Measurements from ENCODE around the gene MYOCOS. TPM values are rescaled to one million over a fixed set of nuclear protein-coding genes. Genes with fewer than 3 reads are reported as not detected.
"Not testable (repeated sequence)": the region's sequence is repeated elsewhere in the genome, so short reads cannot be mapped to it uniquely, and the experiment has no call there.

The MYOCOS gene
- total RNA-seq, 3 donors from 2014 or later, result 0.13 TPM; not detected in 2

- Mint-ChIP-seq H3K4me3 (no peak overlapping the region), H3K4me1 (ENCODE audit: low read depth) (peaks cover 5% of the 10 kb centered on the region), H3K36me3 (ENCODE audit: insufficient read depth) (no peaks in the 10 kb centered on the region), H3K9me3 (no peaks in the 10 kb centered on the region), H3K27me3 (ENCODE audit: low read depth) (peaks cover 10% of the 10 kb centered on the region)
- DNase-seq (no peak), ATAC-seq (no peak)
Observed at GRCh38 chr1:171641076-171641864, 19.2 kb downstream of the MYOCOS start.

GRCh38 chr1:171642197-171642596 lies 20.2 kb downstream of the MYOCOS start:
- no peak for ATAC-seq
- peaks cover 10% of the 10 kb centered on the region for H3K27me3 Mint-ChIP-seq (ENCODE audit: low read depth)
- no peak for DNase-seq
- H3K36me3 Mint-ChIP-seq (ENCODE audit: insufficient read depth), result no peaks in the 10 kb centered on the region
- H3K4me1 Mint-ChIP-seq (ENCODE audit: low read depth), result peaks cover 5% of the 10 kb centered on the region
- H3K4me3 Mint-ChIP-seq, result no peak overlapping the region
- no peaks in the 10 kb centered on the region for H3K9me3 Mint-ChIP-seq

GRCh38 chr1:171643156-171643555 lies 21.1 kb downstream of the MYOCOS start:
- no peaks in the 10 kb centered on the region for H3K9me3 Mint-ChIP-seq
- ATAC-seq (no peak), DNase-seq (no peak)
- H3K36me3 Mint-ChIP-seq (ENCODE audit: insufficient read depth), result no peaks in the 10 kb centered on the region
- H3K4me3 Mint-ChIP-seq, result no peak overlapping the region
- H3K27me3 Mint-ChIP-seq (ENCODE audit: low read depth), result peaks cover 10% of the 10 kb centered on the region
- H3K4me1 Mint-ChIP-seq (ENCODE audit: low read depth), result peaks cover 5% of the 10 kb centered on the region

GRCh38 chr1:171644805-171645483 lies 22.9 kb downstream of the MYOCOS start:
- Mint-ChIP-seq H3K9me3 (no peaks in the 10 kb centered on the region), H3K4me1 (ENCODE audit: low read depth) (peaks cover 5% of the 10 kb centered on the region), H3K36me3 (ENCODE audit: insufficient read depth) (no peaks in the 10 kb centered on the region), H3K4me3 (no peak overlapping the region), H3K27me3 (ENCODE audit: low read depth) (peaks cover 10% of the 10 kb centered on the region)
- peak; percentile 45 for DNase-seq
- ATAC-seq, result peak; percentile 74 to 81

- DNase-seq (no peak), ATAC-seq (no peak)
- Mint-ChIP-seq H3K4me3 (no peak overlapping the region), H3K36me3 (ENCODE audit: insufficient read depth) (no peaks in the 10 kb centered on the region), H3K4me1 (ENCODE audit: low read depth) (peaks cover 5% of the 10 kb centered on the region), H3K9me3 (no peaks in the 10 kb centered on the region), H3K27me3 (ENCODE audit: low read depth) (peaks cover 4% of the 10 kb centered on the region)
Observed at GRCh38 chr1:171645553-171646248, 23.7 kb downstream of the MYOCOS start.

- no peak for ATAC-seq
- no peaks in the 10 kb centered on the region for H3K9me3 Mint-ChIP-seq
- H3K4me1 Mint-ChIP-seq (ENCODE audit: low read depth), result peaks cover 5% of the 10 kb centered on the region
- no peak overlapping the region for H3K4me3 Mint-ChIP-seq
- DNase-seq, result no peak
- peaks cover 6% of the 10 kb centered on the region for H3K27me3 Mint-ChIP-seq (ENCODE audit: low read depth)
- no peaks in the 10 kb centered on the region for H3K36me3 Mint-ChIP-seq (ENCODE audit: insufficient read depth)
Observed at GRCh38 chr1:171646249-171646560, 24.2 kb downstream of the MYOCOS start.

GRCh38 chr1:171652234-171652822 lies 30.3 kb downstream of the MYOCOS start, which contains the start of gene MYOC:
MYOC (minus strand) TSS chr1:171652688; CDS start chr1:171652611, 77 bp downstream.
- no peaks in the 10 kb centered on the region for H3K36me3 Mint-ChIP-seq (ENCODE audit: insufficient read depth)
- no peak for DNase-seq
- peaks cover 10% of the 10 kb centered on the region for H3K27me3 Mint-ChIP-seq (ENCODE audit: low read depth)
- ATAC-seq, result no peak
- H3K4me1 Mint-ChIP-seq (ENCODE audit: low read depth), result peaks cover 9% of the 10 kb centered on the region
- H3K4me3 Mint-ChIP-seq, result no peak within 1 kb of the TSS
- no peaks in the 10 kb centered on the region for H3K9me3 Mint-ChIP-seq

- ATAC-seq, result no peak
- Mint-ChIP-seq H3K9me3 (no peaks in the 10 kb centered on the region), H3K27me3 (ENCODE audit: low read depth) (peaks cover 14% of the 10 kb centered on the region), H3K4me1 (ENCODE audit: low read depth) (peaks cover 9% of the 10 kb centered on the region), H3K4me3 (no peak overlapping the region), H3K36me3 (ENCODE audit: insufficient read depth) (no peaks in the 10 kb centered on the region)
- DNase-seq, result no peak
Observed at GRCh38 chr1:171653796-171654195, 31.8 kb downstream of the MYOCOS start.

GRCh38 chr1:171654201-171654941 lies 32.3 kb downstream of the MYOCOS start:
- Mint-ChIP-seq H3K9me3 (no peaks in the 10 kb centered on the region), H3K4me1 (ENCODE audit: low read depth) (peaks cover 9% of the 10 kb centered on the region), H3K36me3 (ENCODE audit: insufficient read depth) (no peaks in the 10 kb centered on the region), H3K27me3 (ENCODE audit: low read depth) (peaks cover 14% of the 10 kb centered on the region), H3K4me3 (no peak overlapping the region)
- DNase-seq, result no peak
- ATAC-seq, result no peak

- Mint-ChIP-seq H3K27me3 (ENCODE audit: low read depth) (peaks cover 14% of the 10 kb centered on the region), H3K4me1 (ENCODE audit: low read depth) (peaks cover 9% of the 10 kb centered on the region), H3K4me3 (peak overlapping the region; percentile 45), H3K36me3 (ENCODE audit: insufficient read depth) (no peaks in the 10 kb centered on the region), H3K9me3 (no peaks in the 10 kb centered on the region)
- peak; percentile 59 for DNase-seq
- peak; percentile 66 to 77 for ATAC-seq
Observed at GRCh38 chr1:171654942-171655745, 33.1 kb downstream of the MYOCOS start.

- peaks cover 14% of the 10 kb centered on the region for H3K27me3 Mint-ChIP-seq (ENCODE audit: low read depth)
Observed at GRCh38 chr1:171655746-171656116, 33.7 kb downstream of the MYOCOS start.

GRCh38 chr1:171656206-171656605 lies 34.2 kb downstream of the MYOCOS start:
- H3K27me3 Mint-ChIP-seq (ENCODE audit: low read depth), result peaks cover 11% of the 10 kb centered on the region
- not testable (repeated sequence) for H3K4me1 Mint-ChIP-seq (ENCODE audit: low read depth); DNase-seq; ATAC-seq; H3K4me3 Mint-ChIP-seq; H3K9me3 Mint-ChIP-seq; H3K36me3 Mint-ChIP-seq (ENCODE audit: insufficient read depth)

More at GRCh38 chr1:171655746-171656116, 33.7 kb downstream of the MYOCOS start:
- Mint-ChIP-seq H3K9me3 (no peaks in the 10 kb centered on the region), H3K4me3 (peak overlapping the region; percentile 31), H3K4me1 (ENCODE audit: low read depth) (peaks cover 9% of the 10 kb centered on the region), H3K36me3 (ENCODE audit: insufficient read depth) (no peaks in the 10 kb centered on the region)
- ATAC-seq (peak in 1 of 2 donors; percentile 18), DNase-seq (no peak)

GRCh38 chr1:171661076-171661650 lies 39.1 kb downstream of the MYOCOS start:
- peaks cover 3% of the 10 kb centered on the region for H3K27me3 Mint-ChIP-seq (ENCODE audit: low read depth)
- ATAC-seq, result no peak
- H3K9me3 Mint-ChIP-seq, result no peaks in the 10 kb centered on the region
- H3K36me3 Mint-ChIP-seq (ENCODE audit: insufficient read depth), result no peaks in the 10 kb centered on the region
- DNase-seq, result no peak
- H3K4me3 Mint-ChIP-seq, result no peak overlapping the region
- H3K4me1 Mint-ChIP-seq (ENCODE audit: low read depth), result no peaks in the 10 kb centered on the region

Data from activated T-cell treated with anti-CD3 and anti-CD28 coated beads, Interleukin-2, amount 50 U/mL, for 4 hours (primary cell).